Erythroblast (primary cell): Measurements from ENCODE around the gene TBX10.

Source experiments
- GATA1 ChIP-seq: IDR thresholded peaks from 2 replicates; pipeline ENCODE4 v1.6.1; 2011; ENCODE audit warnings: low read depth, mild to moderate bottlenecking, control low read depth, low read length, moderate library complexity
- POLR2A ChIP-seq: IDR thresholded peaks from 2 replicates; pipeline ENCODE4 v1.6.1; 2011; ENCODE audit warnings: mild to moderate bottlenecking, low read length

- TF ChIP-seq POLR2A: no peak
- TF ChIP-seq GATA1: no peak
These were observed 27.3 kb upstream of the TBX10 start for GRCh38 chr11:67666676-67667489.
